ENCODE data around the gene HBM. TPM values are rescaled to one million over a fixed set of nuclear protein-coding genes. Genes with fewer than 3 reads are reported as not detected.
"Not testable (repeated sequence)": the region's sequence is repeated elsewhere in the genome, so short reads cannot be mapped to it uniquely, and the experiment has no call there.

HBM gene
- total RNA-seq, 3 donors from 2014 or later (not counting 1 experiment from before 2014, with no cell fraction given): not detected

DNA sequence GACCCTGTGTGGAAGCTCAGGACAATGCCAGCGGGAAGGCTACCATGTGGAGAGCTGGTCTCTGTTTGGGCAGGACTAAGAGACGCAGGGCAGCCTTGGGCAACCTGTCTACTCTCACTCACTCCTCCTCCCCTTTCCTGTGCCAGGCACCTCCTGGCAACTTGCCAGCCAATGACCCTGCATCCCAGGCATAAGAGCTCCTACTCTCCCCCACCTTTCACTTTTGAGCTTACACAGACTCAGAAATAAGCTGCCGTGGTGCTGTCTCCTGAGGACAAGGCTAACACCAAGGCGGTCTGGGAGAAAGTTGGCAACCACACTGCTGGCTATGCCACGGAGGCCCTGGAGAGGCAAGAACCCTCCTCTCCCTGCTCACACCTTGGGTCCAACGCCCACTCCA, 2.6 kb downstream of the HBM start:
- WGBS (ENCODE audit: insufficient coverage): 65% methylated on average over 6 of the region's 6 CpGs
- no peak overlapping the region for H3K4me3 ChIP-seq (ENCODE audit: low read length)
- H3K36me3 ChIP-seq (ENCODE audit: control insufficient read depth, insufficient read depth, low read length): no peaks in the 10 kb centered on the region
- peaks cover 32% of the 10 kb centered on the region for H3K27me3 ChIP-seq (ENCODE audit: control insufficient read depth, insufficient read depth, low read length)
- Mint-ChIP-seq H3K27ac (no peak overlapping the region), H3K4me1 (peaks cover 0 to 13% of the 10 kb centered on the region in 2 donors), H3K36me3 (no peaks in the 10 kb centered on the region), H3K4me3 (no peak overlapping the region), H3K9me3 (no peaks in the 10 kb centered on the region), H3K27me3 (ENCODE audit: low read depth in 2 of 2) (peaks cover 7 to 41% of the 10 kb centered on the region in 2 donors)
- no peaks in the 10 kb centered on the region for H3K9me3 ChIP-seq (ENCODE audit: control insufficient read depth, insufficient read depth, low read length)
- TF ChIP-seq, protein P1, sequence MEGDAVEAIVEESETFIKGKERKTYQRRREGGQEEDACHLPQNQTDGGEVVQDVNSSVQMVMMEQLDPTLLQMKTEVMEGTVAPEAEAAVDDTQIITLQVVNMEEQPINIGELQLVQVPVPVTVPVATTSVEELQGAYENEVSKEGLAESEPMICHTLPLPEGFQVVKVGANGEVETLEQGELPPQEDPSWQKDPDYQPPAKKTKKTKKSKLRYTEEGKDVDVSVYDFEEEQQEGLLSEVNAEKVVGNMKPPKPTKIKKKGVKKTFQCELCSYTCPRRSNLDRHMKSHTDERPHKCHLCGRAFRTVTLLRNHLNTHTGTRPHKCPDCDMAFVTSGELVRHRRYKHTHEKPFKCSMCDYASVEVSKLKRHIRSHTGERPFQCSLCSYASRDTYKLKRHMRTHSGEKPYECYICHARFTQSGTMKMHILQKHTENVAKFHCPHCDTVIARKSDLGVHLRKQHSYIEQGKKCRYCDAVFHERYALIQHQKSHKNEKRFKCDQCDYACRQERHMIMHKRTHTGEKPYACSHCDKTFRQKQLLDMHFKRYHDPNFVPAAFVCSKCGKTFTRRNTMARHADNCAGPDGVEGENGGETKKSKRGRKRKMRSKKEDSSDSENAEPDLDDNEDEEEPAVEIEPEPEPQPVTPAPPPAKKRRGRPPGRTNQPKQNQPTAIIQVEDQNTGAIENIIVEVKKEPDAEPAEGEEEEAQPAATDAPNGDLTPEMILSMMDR (IDR thresholded peaks at IDR 0.05): no peak
- intact Hi-C loops (cut with micrococcal nuclease): no loop called here
- no peak for DNase-seq
- no peak overlapping the region for H3K27ac ChIP-seq (ENCODE audit: low read length)
- no peak for ATAC-seq
- H3K4me1 ChIP-seq (ENCODE audit: control insufficient read depth, insufficient read depth, low read length): peaks cover 21% of the 10 kb centered on the region

DNA sequence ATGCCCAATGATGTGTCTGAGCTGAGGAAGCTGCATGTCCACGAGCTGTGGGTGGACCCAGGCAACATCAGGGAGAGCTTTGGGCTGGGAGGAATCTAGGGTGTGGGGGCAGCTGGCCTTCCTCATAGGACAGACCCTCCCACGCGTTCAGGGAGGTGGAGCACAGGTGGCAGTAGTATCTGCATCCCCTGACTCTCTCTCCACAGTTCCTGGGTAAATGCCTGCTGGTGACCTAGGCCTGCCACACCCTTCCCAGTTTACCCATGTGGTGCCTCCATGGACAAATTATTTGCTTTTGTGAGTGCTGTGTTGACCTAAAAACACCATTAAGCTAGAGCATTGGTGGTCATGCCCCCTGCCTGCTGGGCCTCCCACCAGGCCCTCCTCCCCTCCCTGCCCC, 3.2 kb downstream of the HBM start:
- H3K27ac ChIP-seq (ENCODE audit: low read length): no peak overlapping the region
- Mint-ChIP-seq H3K4me1 (peaks cover 0 to 16% of the 10 kb centered on the region in 2 donors), H3K27me3 (ENCODE audit: low read depth in 2 of 2) (peaks cover 7 to 46% of the 10 kb centered on the region in 2 donors), H3K4me3 (no peak overlapping the region), H3K36me3 (no peaks in the 10 kb centered on the region), H3K27ac (no peak overlapping the region), H3K9me3 (no peaks in the 10 kb centered on the region)
- ATAC-seq (no peak), DNase-seq (no peak)
- intact Hi-C loops (cut with micrococcal nuclease): no loop called here
- peaks cover 21% of the 10 kb centered on the region for H3K4me1 ChIP-seq (ENCODE audit: control insufficient read depth, insufficient read depth, low read length)
- TF ChIP-seq, protein P1 (IDR thresholded peaks at IDR 0.05): no peak
- 45% methylated on average over 3 of the region's 3 CpGs for WGBS (ENCODE audit: insufficient coverage)
- H3K4me3 ChIP-seq (ENCODE audit: low read length): no peak overlapping the region
- no peaks in the 10 kb centered on the region for H3K9me3 ChIP-seq (ENCODE audit: control insufficient read depth, insufficient read depth, low read length)
- no peaks in the 10 kb centered on the region for H3K36me3 ChIP-seq (ENCODE audit: control insufficient read depth, insufficient read depth, low read length)
- peaks cover 32% of the 10 kb centered on the region for H3K27me3 ChIP-seq (ENCODE audit: control insufficient read depth, insufficient read depth, low read length)

DNA sequence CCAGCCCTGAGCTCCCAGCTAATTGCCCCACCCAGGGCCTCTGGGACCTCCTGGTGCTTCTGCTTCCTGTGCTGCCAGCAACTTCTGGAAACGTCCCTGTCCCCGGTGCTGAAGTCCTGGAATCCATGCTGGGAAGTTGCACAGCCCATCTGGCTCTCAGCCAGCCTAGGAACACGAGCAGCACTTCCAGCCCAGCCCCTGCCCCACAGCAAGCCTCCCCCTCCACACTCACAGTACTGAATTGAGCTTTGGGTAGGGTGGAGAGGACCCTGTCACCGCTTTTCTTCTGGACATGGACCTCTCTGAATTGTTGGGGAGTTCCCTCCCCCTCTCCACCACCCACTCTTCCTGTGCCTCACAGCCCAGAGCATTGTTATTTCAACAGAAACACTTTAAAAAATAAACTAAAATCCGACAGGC, 4.3 kb downstream of the HBM start:
- H3K4me3 ChIP-seq (ENCODE audit: low read length); ATAC-seq; H3K9me3 Mint-ChIP-seq; intact Hi-C loops (cut with micrococcal nuclease); DNase-seq; H3K36me3 Mint-ChIP-seq; H3K27ac Mint-ChIP-seq; H3K27ac ChIP-seq (ENCODE audit: low read length); H3K9me3 ChIP-seq (ENCODE audit: control insufficient read depth, insufficient read depth, low read length); H3K4me3 Mint-ChIP-seq; H3K36me3 ChIP-seq (ENCODE audit: control insufficient read depth, insufficient read depth, low read length): not testable (repeated sequence)
- peaks cover 17 to 50% of the 10 kb centered on the region in 2 donors for H3K27me3 Mint-ChIP-seq (ENCODE audit: low read depth in 2 of 2)
- WGBS (ENCODE audit: insufficient coverage): 8% methylated on average over 5 of the region's 5 CpGs
- Histone ChIP-seq H3K4me1 (ENCODE audit: control insufficient read depth, insufficient read depth, low read length) (peaks cover 20% of the 10 kb centered on the region), H3K27me3 (ENCODE audit: control insufficient read depth, insufficient read depth, low read length) (peaks cover 36% of the 10 kb centered on the region)
- H3K4me1 Mint-ChIP-seq: peaks cover 0 to 20% of the 10 kb centered on the region in 2 donors

DNA sequence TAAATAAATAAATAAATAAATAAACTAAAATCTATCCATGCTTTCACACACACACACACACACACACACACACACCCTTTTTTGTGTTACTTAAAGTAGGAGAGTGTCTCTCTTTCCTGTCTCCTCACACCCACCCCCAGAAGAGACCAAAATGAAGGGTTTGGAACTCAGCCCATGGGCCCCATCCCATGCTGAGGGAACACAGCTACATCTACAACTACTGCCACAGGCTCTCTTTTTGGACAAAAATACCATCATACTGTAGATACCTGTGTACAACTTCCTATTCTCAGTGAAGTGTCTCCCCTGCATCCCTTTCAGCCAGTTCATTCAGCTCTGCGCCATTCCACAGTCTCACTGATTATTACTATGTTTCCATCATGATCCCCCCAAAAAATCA, 5.0 kb downstream of the HBM start:
- WGBS (ENCODE audit: insufficient coverage): 71% methylated on average over 1 of the region's 1 CpG
- Mint-ChIP-seq H3K4me3 (no peak overlapping the region), H3K9me3 (no peaks in the 10 kb centered on the region), H3K36me3 (no peaks in the 10 kb centered on the region), H3K4me1 (peaks cover 0 to 13% of the 10 kb centered on the region in 2 donors), H3K27me3 (ENCODE audit: low read depth in 2 of 2) (peaks cover 19 to 49% of the 10 kb centered on the region in 2 donors), H3K27ac (no peak overlapping the region)
- no peak overlapping the region for H3K27ac ChIP-seq (ENCODE audit: low read length)
- ATAC-seq (no peak), DNase-seq (no peak)
- intact Hi-C loops (cut with micrococcal nuclease): no loop called here
- H3K27me3 ChIP-seq (ENCODE audit: control insufficient read depth, insufficient read depth, low read length): peaks cover 31% of the 10 kb centered on the region
- TF ChIP-seq, protein P1 (IDR thresholded peaks at IDR 0.05): no peak
- H3K4me1 ChIP-seq (ENCODE audit: control insufficient read depth, insufficient read depth, low read length): peaks cover 17% of the 10 kb centered on the region
- no peaks in the 10 kb centered on the region for H3K9me3 ChIP-seq (ENCODE audit: control insufficient read depth, insufficient read depth, low read length)
- H3K36me3 ChIP-seq (ENCODE audit: control insufficient read depth, insufficient read depth, low read length): no peaks in the 10 kb centered on the region
- H3K4me3 ChIP-seq (ENCODE audit: low read length): no peak overlapping the region

DNA sequence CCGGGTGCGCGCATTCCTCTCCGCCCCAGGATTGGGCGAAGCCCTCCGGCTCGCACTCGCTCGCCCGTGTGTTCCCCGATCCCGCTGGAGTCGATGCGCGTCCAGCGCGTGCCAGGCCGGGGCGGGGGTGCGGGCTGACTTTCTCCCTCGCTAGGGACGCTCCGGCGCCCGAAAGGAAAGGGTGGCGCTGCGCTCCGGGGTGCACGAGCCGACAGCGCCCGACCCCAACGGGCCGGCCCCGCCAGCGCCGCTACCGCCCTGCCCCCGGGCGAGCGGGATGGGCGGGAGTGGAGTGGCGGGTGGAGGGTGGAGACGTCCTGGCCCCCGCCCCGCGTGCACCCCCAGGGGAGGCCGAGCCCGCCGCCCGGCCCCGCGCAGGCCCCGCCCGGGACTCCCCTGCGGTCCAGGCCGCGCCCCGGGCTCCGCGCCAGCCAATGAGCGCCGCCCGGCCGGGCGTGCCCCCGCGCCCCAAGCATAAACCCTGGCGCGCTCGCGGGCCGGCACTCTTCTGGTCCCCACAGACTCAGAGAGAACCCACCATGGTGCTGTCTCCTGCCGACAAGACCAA, 6.7 kb downstream of the HBM start, which contains the start of gene HBA2:
Gene HBA2, plus strand, starts transcription at position 503 of the 568 bp plus-strand sequence. Its CDS starts 37 bp downstream, at position 540.
- H3K27ac Mint-ChIP-seq; H3K9me3 ChIP-seq (ENCODE audit: control insufficient read depth, insufficient read depth, low read length); intact Hi-C loops (cut with micrococcal nuclease); H3K4me1 Mint-ChIP-seq; H3K9me3 Mint-ChIP-seq; H3K36me3 ChIP-seq (ENCODE audit: control insufficient read depth, insufficient read depth, low read length); H3K36me3 Mint-ChIP-seq; DNase-seq; H3K27ac ChIP-seq (ENCODE audit: low read length); H3K4me3 ChIP-seq (ENCODE audit: low read length); H3K4me1 ChIP-seq (ENCODE audit: control insufficient read depth, insufficient read depth, low read length): not testable (repeated sequence)
- H3K27me3 ChIP-seq (ENCODE audit: control insufficient read depth, insufficient read depth, low read length): peaks cover 24% of the 10 kb centered on the region
- Mint-ChIP-seq H3K27me3 (ENCODE audit: low read depth in 2 of 2) (peaks cover 19 to 41% of the 10 kb centered on the region in 2 donors), H3K4me3 (peak within 1 kb of the TSS; percentile 54)
- WGBS (ENCODE audit: insufficient coverage): no CpG with 5 or more reads among the region's 74 CpGs
- ATAC-seq: peak in 2 of 3 donors; percentile 53 to 66

DNA sequence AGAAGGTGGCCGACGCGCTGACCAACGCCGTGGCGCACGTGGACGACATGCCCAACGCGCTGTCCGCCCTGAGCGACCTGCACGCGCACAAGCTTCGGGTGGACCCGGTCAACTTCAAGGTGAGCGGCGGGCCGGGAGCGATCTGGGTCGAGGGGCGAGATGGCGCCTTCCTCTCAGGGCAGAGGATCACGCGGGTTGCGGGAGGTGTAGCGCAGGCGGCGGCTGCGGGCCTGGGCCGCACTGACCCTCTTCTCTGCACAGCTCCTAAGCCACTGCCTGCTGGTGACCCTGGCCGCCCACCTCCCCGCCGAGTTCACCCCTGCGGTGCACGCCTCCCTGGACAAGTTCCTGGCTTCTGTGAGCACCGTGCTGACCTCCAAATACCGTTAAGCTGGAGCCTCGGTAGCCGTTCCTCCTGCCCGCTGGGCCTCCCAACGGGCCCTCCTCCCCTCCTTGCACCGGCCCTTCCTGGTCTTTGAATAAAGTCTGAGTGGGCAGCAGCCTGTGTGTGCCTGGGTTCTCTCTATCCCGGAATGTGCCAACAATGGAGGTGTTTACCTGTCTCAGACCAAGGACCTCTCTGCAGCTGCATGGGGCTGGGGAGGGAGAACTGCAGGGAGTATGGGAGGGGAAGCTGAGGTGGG, 7.6 kb downstream of the HBM start:
- not testable (repeated sequence) for H3K4me1 Mint-ChIP-seq
- 16% methylated on average over 29 of the region's 44 CpGs for WGBS (ENCODE audit: insufficient coverage)
- H3K27me3 Mint-ChIP-seq (ENCODE audit: low read depth in 2 of 2): peaks cover 27 to 45% of the 10 kb centered on the region in 2 donors

More for the DNA sequence above, 7.6 kb downstream of the HBM start:
- H3K36me3 ChIP-seq (ENCODE audit: control insufficient read depth, insufficient read depth, low read length); ATAC-seq; DNase-seq; H3K4me1 ChIP-seq (ENCODE audit: control insufficient read depth, insufficient read depth, low read length); H3K36me3 Mint-ChIP-seq; H3K9me3 Mint-ChIP-seq; H3K9me3 ChIP-seq (ENCODE audit: control insufficient read depth, insufficient read depth, low read length); H3K27ac Mint-ChIP-seq; H3K4me3 ChIP-seq (ENCODE audit: low read length); H3K27ac ChIP-seq (ENCODE audit: low read length); intact Hi-C loops (cut with micrococcal nuclease): not testable (repeated sequence)
- H3K27me3 ChIP-seq (ENCODE audit: control insufficient read depth, insufficient read depth, low read length): peaks cover 24% of the 10 kb centered on the region
- H3K4me3 Mint-ChIP-seq: peak overlapping the region; percentile 54
